ENCODE measurements around the gene GLIS1.

DNA sequence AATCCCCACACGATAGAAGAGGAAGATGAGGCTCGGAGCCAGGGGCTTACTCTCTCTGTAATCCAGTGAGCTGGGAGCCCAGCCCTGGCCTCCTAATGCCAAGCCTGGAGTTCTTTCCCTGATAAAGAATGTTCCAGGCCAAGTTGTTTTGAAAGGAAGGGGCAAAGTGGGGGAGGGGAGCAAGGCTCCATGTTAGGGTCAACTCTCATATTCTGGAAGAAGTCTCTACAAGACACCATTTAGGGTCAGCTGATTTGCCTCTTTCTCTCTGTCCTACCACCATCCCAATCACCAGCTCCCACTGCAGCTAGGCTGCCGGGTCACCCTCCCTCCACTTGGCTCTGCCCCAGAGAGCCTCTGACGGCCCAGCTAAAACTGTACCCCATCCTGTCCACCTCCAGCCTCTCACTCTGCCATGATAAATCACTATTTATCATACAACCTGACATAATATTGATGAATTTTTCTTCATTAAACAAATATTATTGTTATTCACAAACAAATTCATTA, 95.0 kb downstream of the GLIS1 start:
- TF ChIP-seq, protein P1, sequence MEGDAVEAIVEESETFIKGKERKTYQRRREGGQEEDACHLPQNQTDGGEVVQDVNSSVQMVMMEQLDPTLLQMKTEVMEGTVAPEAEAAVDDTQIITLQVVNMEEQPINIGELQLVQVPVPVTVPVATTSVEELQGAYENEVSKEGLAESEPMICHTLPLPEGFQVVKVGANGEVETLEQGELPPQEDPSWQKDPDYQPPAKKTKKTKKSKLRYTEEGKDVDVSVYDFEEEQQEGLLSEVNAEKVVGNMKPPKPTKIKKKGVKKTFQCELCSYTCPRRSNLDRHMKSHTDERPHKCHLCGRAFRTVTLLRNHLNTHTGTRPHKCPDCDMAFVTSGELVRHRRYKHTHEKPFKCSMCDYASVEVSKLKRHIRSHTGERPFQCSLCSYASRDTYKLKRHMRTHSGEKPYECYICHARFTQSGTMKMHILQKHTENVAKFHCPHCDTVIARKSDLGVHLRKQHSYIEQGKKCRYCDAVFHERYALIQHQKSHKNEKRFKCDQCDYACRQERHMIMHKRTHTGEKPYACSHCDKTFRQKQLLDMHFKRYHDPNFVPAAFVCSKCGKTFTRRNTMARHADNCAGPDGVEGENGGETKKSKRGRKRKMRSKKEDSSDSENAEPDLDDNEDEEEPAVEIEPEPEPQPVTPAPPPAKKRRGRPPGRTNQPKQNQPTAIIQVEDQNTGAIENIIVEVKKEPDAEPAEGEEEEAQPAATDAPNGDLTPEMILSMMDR (IDR thresholded peaks at IDR 0.05): no peak
- TF ChIP-seq POLR2A (IDR thresholded peaks at IDR 0.05): no peak

Measured in lower leg skin (tissue), 3 donors.